Sigmoid colon (tissue), 7 donors: ENCODE measurements around the gene MAML3. TPM values are rescaled to one million over a fixed set of nuclear protein-coding genes. Genes with fewer than 3 reads are reported as not detected.

Source experiments
- DNase-seq: peaks from one replicate; pipeline ENCODE4 v3.0.0-alpha.2; 2019
- H3K27ac ChIP-seq, 4 donors: fragments of 200-600 bp; sonication (generic); one replicate each; pipeline ENCODE4 v1.5.1; 2016 to 2019; ENCODE audit warnings: mild to moderate bottlenecking in 1 of 4
- H3K27me3 ChIP-seq, 3 donors: fragments of 200-600 bp; sonication (generic); one replicate each; pipeline ENCODE4 v1.5.1; 2019; ENCODE audit warnings: mild to moderate bottlenecking in 1 of 3
- H3K36me3 ChIP-seq, 4 donors: fragments of 200-600 bp; sonication (generic); one replicate each; pipeline ENCODE4 v1.5.1; 2016 to 2019
- H3K4me1 ChIP-seq, 4 donors: fragments of 200-600 bp; sonication (generic); one replicate each; pipeline ENCODE4 v1.5.1; 2017 to 2019
- H3K4me3 ChIP-seq, 4 donors: fragments of 200-600 bp; sonication (generic); one replicate each; pipeline ENCODE4 v1.5.1; 2017 to 2019; ENCODE audit warnings: mild to moderate bottlenecking in 2 of 4, moderate library complexity in 1 of 4
- H3K9me3 ChIP-seq, 4 donors: fragments of 200-600 bp in 3 of 4; sonication (generic) in 3 of 4; one replicate each; pipeline versions ENCODE4 v1.5.1 to v1.6.1; 2013 to 2019
- CTCF ChIP-seq, 4 experiments: fragments of 450-650 bp in 3 of 4; fragments of 200-600 bp in 1 of 4; IDR thresholded peaks; one replicate each; pipeline ENCODE4 v1.5.1; 2016 to 2019; ENCODE audit warnings: antibody characterized with exemption in 4 of 4, mild to moderate bottlenecking in 3 of 4, moderate library complexity in 2 of 4
- EP300 ChIP-seq, 4 donors: sonication (generic); formaldehyde crosslinking; IDR thresholded peaks; one replicate each; pipeline ENCODE4 v1.6.1; 2017; ENCODE audit warnings: antibody characterized with exemption in 4 of 4
- POLR2A ChIP-seq, 2 donors: fragments of 450-650 bp; IDR thresholded peaks; one replicate each; pipeline ENCODE4 v1.6.1; 2016; ENCODE audit warnings: antibody characterized with exemption in 2 of 2, mild to moderate bottlenecking in 2 of 2, moderate library complexity in 2 of 2
- POLR2AphosphoS5 ChIP-seq, 4 donors: sonication (generic); formaldehyde crosslinking; IDR thresholded peaks; one replicate each; pipeline ENCODE4 v1.6.1; 2017; ENCODE audit warnings: antibody characterized with exemption in 4 of 4
- WGBS, 2 donors: extraction: QIAGEN DNeasy Blood & Tissue Kit; methylation state at CpG; one replicate each; pipeline ENCODE4 v1.1.7; 2013; 5-methylcytosine and 5-hydroxymethylcytosine counted together
- intact Hi-C: fragments of 100-400 bp; cut with DNase I; formaldehyde crosslinking; loops from one replicate; pipeline ENCODE4 v1.15.1; 2023
- polyA plus RNA-seq, 3 donors: library from polyadenylated mRNA; stranded (reverse); fragments of 200-250 nt; gene quantifications; one replicate each; pipeline ENCODE4 v1.2.3, GENCODE V29; 2013
- total RNA-seq, 4 donors: library from RNA; depleted of rRNA; stranded (reverse); fragments of >200 nt; gene quantifications; one replicate each; pipeline ENCODE4 v1.1.0, GENCODE V29; 2016
- donor health status: healthy with polysubstance abuse.
- donor health status: Bipolar disorder and iron deficiency.
- donor health status: healthy.

MAML3 gene
- total and polyA plus RNA-seq, 7 donors = 3.5 to 16.3 (median 5.4) TPM

DNA sequence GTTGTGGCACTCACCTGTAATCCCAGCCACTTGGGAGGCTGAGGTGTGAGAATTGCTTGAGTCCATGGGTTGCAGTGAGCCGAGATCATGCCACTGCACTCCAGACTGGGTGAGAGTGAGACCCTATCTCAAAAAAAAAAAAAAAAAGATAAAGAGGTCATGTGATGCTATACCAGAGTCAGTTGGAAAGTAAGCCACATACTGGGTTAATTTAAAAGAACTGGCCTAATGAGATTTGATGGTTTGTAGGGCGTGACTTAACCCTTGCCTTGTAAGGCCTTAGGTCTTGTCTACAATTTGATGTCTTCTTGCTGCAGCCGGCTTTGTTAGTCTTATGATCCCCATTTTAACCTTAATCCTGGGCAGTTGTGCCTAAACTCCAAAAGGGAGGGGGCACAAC lies 483.2 kb downstream of the MAML3 start:
- H3K9me3 ChIP-seq = no peaks in the 10 kb centered on the region
- no peak for TF ChIP-seq EP300 (IDR thresholded peaks at IDR 0.05)
- TF ChIP-seq POLR2AphosphoS5 (IDR thresholded peaks at IDR 0.05) = no peak
- TF ChIP-seq CTCF (IDR thresholded peaks at IDR 0.05) = no peak
- no peak for TF ChIP-seq POLR2A (IDR thresholded peaks at IDR 0.05)
- H3K36me3 ChIP-seq = no peaks in the 10 kb centered on the region
- H3K27me3 ChIP-seq = no peaks in the 10 kb centered on the region
- no peak overlapping the region for H3K27ac ChIP-seq
- intact Hi-C loops = no loop called here
- peaks cover 0 to 20% (median 6%) of the 10 kb centered on the region in 4 donors for H3K4me1 ChIP-seq
- DNase-seq = no peak
- 91 to 92% methylated on average over 3 of the region's 3 CpGs for WGBS, 2 donors
- no peak overlapping the region for H3K4me3 ChIP-seq

DNA sequence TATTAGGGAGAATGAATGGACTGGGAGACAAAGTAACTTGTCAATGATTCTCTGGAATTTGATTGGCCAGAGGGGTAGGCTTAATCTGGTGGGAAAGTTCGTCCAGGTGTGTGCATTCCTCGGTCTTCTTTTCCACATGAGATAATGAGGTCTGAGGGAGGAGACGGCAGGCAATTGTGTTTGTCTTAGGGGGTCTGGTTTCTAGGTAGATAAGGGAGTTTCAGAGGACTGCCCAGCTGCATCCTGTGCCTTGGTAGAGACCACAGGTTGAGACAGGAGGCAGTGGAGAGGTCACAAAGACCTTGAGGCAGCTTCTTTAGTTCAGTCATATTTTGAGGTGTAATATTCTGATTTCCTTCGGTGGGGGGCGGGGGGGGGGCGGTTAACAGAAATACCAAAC lies 484.1 kb downstream of the MAML3 start:
- intact Hi-C loops = loop anchor here (10.0 kb wide), 1 partner anchor 485 kb away; the partner anchor contains the start of gene MAML3
- no peaks in the 10 kb centered on the region for H3K36me3 ChIP-seq
- no peak overlapping the region for H3K27ac ChIP-seq
- H3K27me3 ChIP-seq = no peaks in the 10 kb centered on the region
- no peak overlapping the region for H3K4me3 ChIP-seq
- H3K4me1 ChIP-seq = peaks cover 0 to 27% (median 9%) of the 10 kb centered on the region in 4 donors
- DNase-seq = no peak
- 66 to 69% methylated on average over 6 of the region's 6 CpGs for WGBS, 2 donors
- no peak for TF ChIP-seq CTCF (IDR thresholded peaks at IDR 0.05)
- TF ChIP-seq EP300 (IDR thresholded peaks at IDR 0.05) = no peak
- TF ChIP-seq POLR2A (IDR thresholded peaks at IDR 0.05) = no peak
- no peak for TF ChIP-seq POLR2AphosphoS5 (IDR thresholded peaks at IDR 0.05)
- H3K9me3 ChIP-seq = no peaks in the 10 kb centered on the region

DNA sequence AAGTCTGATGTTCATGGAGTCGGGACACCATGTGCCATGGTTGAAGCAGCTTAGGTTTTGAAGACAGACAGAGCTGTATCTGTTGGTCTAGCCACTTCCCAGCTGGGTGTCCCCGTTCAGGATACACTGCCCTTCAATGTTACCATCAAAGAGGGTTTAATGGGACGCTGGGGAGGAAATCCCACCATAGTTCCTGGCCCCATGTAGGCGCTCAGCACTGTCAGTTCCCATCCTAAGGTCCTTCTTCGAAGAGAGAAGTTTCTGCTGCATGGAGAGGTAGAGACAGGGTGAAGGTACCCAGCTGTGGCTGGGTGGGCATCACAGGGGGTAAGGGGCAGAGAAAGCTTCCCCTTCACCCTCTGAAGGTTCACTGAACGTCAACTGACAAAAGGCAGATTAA lies 484.6 kb downstream of the MAML3 start:
- Histone ChIP-seq H3K4me3 (no peak overlapping the region), H3K27ac (no peak overlapping the region), H3K4me1 (peaks cover 0 to 29% (median 9%) of the 10 kb centered on the region in 4 donors), H3K27me3 (no peaks in the 10 kb centered on the region), H3K9me3 (no peaks in the 10 kb centered on the region), H3K36me3 (no peaks in the 10 kb centered on the region)
- intact Hi-C loops = loop anchor here (10.0 kb wide), 1 partner anchor 485 kb away; the partner anchor contains the start of gene MAML3
- TF ChIP-seq EP300 (IDR thresholded peaks at IDR 0.05) (no peak), CTCF (IDR thresholded peaks at IDR 0.05) (no peak)
- WGBS, 2 donors = 84% methylated on average over 6 of the region's 6 CpGs
- DNase-seq = no peak

- DNase-seq = no peak
- Histone ChIP-seq H3K36me3 (no peaks in the 10 kb centered on the region), H3K27ac (no peak overlapping the region), H3K9me3 (no peaks in the 10 kb centered on the region), H3K27me3 (no peaks in the 10 kb centered on the region), H3K4me1 (peaks cover 0 to 29% (median 9%) of the 10 kb centered on the region in 4 donors), H3K4me3 (no peak overlapping the region)
- intact Hi-C loops = loop anchor here (10.0 kb wide), 1 partner anchor 486 kb away; the partner anchor contains the start of gene MAML3
- WGBS, 2 donors = 81 to 88% methylated on average over 4 of the region's 4 CpGs
- no peak for TF ChIP-seq POLR2AphosphoS5 (IDR thresholded peaks at IDR 0.05)
- no peak for TF ChIP-seq POLR2A (IDR thresholded peaks at IDR 0.05)
- no peak for TF ChIP-seq EP300 (IDR thresholded peaks at IDR 0.05)
- no peak for TF ChIP-seq CTCF (IDR thresholded peaks at IDR 0.05)
These were observed 485.3 kb downstream of the MAML3 start for GRCh38 chr4:139668658-139669201.

GRCh38 chr4:139668036-139668435 lies 485.9 kb downstream of the MAML3 start:
- DNase-seq = no peak
- intact Hi-C loops = loop anchor here (10.0 kb wide), 1 partner anchor 487 kb away; the partner anchor contains the start of gene MAML3
- Histone ChIP-seq H3K4me3 (no peak overlapping the region), H3K9me3 (no peaks in the 10 kb centered on the region), H3K27ac (no peak overlapping the region), H3K36me3 (no peaks in the 10 kb centered on the region), H3K27me3 (no peaks in the 10 kb centered on the region), H3K4me1 (peaks cover 0 to 29% (median 9%) of the 10 kb centered on the region in 4 donors)
- no peak for TF ChIP-seq POLR2AphosphoS5 (IDR thresholded peaks at IDR 0.05)
- TF ChIP-seq POLR2A (IDR thresholded peaks at IDR 0.05) = no peak
- TF ChIP-seq CTCF (IDR thresholded peaks at IDR 0.05) = no peak
- TF ChIP-seq EP300 (IDR thresholded peaks at IDR 0.05) = no peak
- WGBS, 2 donors = 18 to 67% methylated on average over 2 of the region's 2 CpGs
